SK-N-MC (cell line): Measurements from ENCODE around the gene SYNPO2.
"Not testable (repeated sequence)": the region's sequence is repeated elsewhere in the genome, so short reads cannot be mapped to it uniquely, and the experiment has no call there.

Experiments used
- DNase-seq: peaks from one replicate; pipeline ENCODE4 v3.0.0-alpha.2; 2011; ENCODE audit warnings: low read depth, low spot score
- H3K27ac ChIP-seq: fragments of 200-600 bp; sonication (generic); 2 replicates; pipeline ENCODE4 v1.5.1; 2016; ENCODE audit warnings: mixed run types
- H3K36me3 ChIP-seq: fragments of 200-600 bp; sonication (generic); 2 replicates; pipeline ENCODE4 v1.6.1; 2017; ENCODE audit warnings: antibody characterized with exemption, low read length, mixed read lengths; ENCODE audit not compliant: insufficient read depth
- H3K4me3 ChIP-seq: fragments of 200-600 bp; sonication (generic); 2 replicates; pipeline ENCODE4 v1.5.1; 2016
- H3K9ac ChIP-seq: fragments of 200-600 bp; sonication (generic); 2 replicates; pipeline ENCODE4 v1.8.0; 2017; ENCODE audit warnings: mixed run types, mixed read lengths; ENCODE audit not compliant: insufficient read length
- H3K9me3 ChIP-seq: fragments of 200-600 bp; sonication (generic); 2 replicates; pipeline ENCODE4 v1.6.1; 2017; ENCODE audit warnings: low read depth, mild to moderate bottlenecking, antibody characterized with exemption, low read length, moderate library complexity, mixed read lengths
- EZH2 ChIP-seq: fragments of 200-600 bp; sonication (generic); IDR thresholded peaks from one replicate; pipeline ENCODE4 v1.6.1; 2017; ENCODE audit warnings: antibody characterized with exemption
- FOXP2 ChIP-seq: optimal IDR thresholded peaks from 2 replicates; pipeline ENCODE3; 2011; ENCODE audit warnings: mild to moderate bottlenecking, moderate library complexity; ENCODE audit not compliant: insufficient read depth; ENCODE audit errors: extremely low read length, control extremely low read depth
- POLR2AphosphoS5 ChIP-seq: IDR thresholded peaks from 2 replicates; pipeline ENCODE4 v1.6.1; 2012; ENCODE audit warnings: mild to moderate bottlenecking, low read depth, low read length, borderline replicate concordance

SYNPO2 gene

DNA sequence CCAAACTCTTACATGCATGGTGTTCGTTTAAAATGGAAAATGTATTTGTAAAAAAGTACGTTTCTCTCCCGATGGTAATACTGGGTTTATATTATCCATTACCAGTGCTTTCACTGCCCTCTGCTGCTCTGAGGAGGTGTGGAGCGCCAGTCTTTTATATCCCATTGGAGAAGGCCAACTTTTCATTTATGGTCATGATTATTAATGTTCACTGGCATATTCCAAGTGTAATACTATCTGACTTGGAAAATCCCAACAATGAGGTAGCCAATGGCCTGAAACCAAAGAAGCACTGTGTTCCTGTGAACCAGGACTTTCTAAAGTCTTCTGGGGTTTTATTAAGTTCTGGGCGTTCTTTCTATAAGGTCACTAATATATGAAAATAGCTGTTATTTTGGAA, 80.7 kb downstream of the SYNPO2 start:
- Histone ChIP-seq H3K4me3 (no peak overlapping the region), H3K9ac (no peak overlapping the region), H3K36me3 (no peaks in the 10 kb centered on the region), H3K27ac (no peak overlapping the region), H3K9me3 (no peaks in the 10 kb centered on the region)
- DNase-seq = no peak
- no peak for TF ChIP-seq POLR2AphosphoS5
- no peak for TF ChIP-seq EZH2
- no peak for TF ChIP-seq FOXP2

DNA sequence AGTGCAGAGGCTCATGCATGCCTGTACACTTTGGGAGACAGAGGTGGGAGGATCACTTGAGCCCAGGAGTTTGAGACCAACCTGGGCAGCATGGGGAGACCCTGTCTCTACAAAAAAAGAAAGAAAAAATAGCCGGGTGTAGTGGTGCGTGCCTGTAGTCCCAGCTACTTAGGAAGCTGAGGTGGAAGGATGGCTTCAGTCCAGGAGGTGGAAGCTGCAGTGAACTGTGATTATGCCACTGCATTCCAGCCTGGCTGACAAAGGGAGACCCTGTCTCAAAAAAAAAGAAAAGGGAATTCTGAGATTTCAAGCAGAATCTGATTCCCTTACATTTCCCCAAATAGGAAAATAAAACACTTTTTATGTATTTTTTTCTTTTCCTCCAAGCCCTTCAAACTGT, 83.5 kb downstream of the SYNPO2 start:
- no peak for DNase-seq
- no peak overlapping the region for H3K4me3 ChIP-seq
- no peak overlapping the region for H3K27ac ChIP-seq
- H3K9me3 ChIP-seq = no peaks in the 10 kb centered on the region
- H3K36me3 ChIP-seq = no peaks in the 10 kb centered on the region
- TF ChIP-seq EZH2 (no peak), POLR2AphosphoS5 (no peak), FOXP2 (no peak)
- no peak overlapping the region for H3K9ac ChIP-seq

DNA sequence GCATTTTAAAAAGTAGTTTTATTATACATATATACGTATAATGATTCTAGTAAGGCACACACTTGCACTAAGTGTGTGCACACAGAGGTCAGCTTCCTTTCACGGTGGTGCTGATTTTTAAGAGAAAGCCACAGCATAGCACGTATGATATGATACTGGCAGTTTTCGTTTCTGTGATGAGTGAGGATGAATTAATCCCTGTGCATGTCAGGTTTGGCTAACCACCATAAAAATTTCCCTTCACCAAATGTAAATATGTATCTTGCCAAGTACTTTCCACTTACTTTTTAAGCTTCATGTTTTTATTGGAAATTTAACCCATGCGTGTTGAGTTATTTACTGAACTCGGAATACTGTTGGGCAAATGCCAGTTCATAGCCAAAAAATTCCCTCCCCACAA, 84.6 kb downstream of the SYNPO2 start:
- TF ChIP-seq EZH2 = no peak
- no peak for TF ChIP-seq POLR2AphosphoS5
- TF ChIP-seq FOXP2 = no peak
- no peak overlapping the region for H3K27ac ChIP-seq

DNA sequence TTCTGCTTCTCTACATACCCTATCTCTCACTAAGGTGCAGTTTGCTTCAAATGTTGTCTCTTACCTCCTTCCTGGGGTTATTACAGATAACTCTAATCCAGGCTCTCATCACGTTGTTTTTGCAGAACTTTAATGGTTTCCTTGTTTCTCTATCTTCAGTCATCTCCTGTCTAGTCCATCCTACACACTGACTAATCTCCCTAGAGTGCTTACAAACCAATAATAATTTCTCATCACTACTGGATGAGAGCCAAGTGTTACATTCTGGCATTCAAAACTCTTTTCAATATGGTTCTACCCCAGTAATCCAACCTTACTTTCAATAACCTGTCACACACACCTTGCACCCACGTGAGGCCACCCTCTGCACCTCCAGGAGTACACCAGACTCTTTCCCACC, 86.1 kb downstream of the SYNPO2 start:
- no peaks in the 10 kb centered on the region for H3K36me3 ChIP-seq
- no peak overlapping the region for H3K4me3 ChIP-seq
- TF ChIP-seq EZH2 (no peak), FOXP2 (no peak), POLR2AphosphoS5 (no peak)
- no peak overlapping the region for H3K9ac ChIP-seq
- no peak overlapping the region for H3K27ac ChIP-seq
- DNase-seq = no peak
- H3K9me3 ChIP-seq = no peaks in the 10 kb centered on the region

More for the DNA sequence above, 84.6 kb downstream of the SYNPO2 start:
- H3K9me3 ChIP-seq = no peaks in the 10 kb centered on the region
- H3K9ac ChIP-seq = no peak overlapping the region
- no peak overlapping the region for H3K4me3 ChIP-seq
- H3K36me3 ChIP-seq = no peaks in the 10 kb centered on the region
- DNase-seq = no peak

DNA sequence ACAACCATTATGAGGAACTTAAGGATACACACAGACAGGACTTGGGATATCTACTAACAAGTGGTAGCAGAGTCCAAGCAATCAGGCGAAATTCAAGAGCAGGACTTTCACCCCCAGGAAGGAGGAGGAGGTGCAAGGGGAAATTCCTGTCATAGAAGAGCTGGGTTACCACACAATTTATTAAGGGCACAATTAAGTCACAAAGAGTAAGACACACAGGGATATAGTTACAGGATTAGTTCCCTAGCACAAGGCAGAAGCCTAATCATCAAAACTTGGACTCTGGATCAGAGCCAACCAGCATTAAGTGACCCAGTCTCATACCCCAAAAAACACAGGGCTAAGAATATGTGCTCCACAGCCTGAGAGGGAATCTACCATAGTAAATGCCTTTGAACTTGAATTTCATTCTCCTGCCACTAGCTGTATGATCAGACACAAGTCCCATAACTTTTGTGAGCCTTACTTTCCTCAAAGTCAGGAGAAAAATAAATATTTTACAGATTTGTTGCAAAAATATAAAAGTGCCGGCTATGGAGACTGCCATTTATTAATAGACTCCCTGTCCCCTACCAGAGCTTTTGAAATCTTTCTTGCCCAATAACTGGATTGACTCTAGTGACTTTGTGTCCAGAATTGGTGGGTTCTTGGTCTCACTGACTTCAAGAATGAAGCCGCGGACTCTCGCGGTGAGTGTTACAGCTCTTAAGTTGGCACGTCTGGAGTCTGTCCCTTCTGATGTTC, 87.0 kb downstream of the SYNPO2 start:
- Histone ChIP-seq H3K27ac (no peak overlapping the region), H3K9me3 (no peaks in the 10 kb centered on the region), H3K9ac (no peak overlapping the region), H3K36me3 (no peaks in the 10 kb centered on the region), H3K4me3 (no peak overlapping the region)
- TF ChIP-seq FOXP2 (no peak), POLR2AphosphoS5 (no peak), EZH2 (no peak)
- DNase-seq = no peak

DNA sequence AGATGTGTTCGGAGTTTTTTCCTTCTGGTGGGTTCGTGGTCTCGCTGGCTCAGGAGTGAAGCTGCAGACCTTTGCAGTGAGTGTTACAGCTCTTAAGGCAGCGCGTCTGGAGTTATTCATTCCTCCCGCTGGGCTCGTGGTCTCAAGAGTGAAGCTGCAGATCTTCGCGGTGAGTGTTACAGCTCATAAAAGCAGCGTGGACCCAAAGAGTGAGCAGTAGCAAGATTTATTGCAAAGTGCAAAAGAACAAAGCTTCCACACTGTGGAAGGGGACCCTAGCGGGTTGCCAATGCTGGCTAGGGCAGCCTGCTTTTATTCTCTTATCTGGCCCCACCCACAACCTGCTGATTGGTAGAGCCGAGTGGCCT, 87.5 kb downstream of the SYNPO2 start:
- DNase-seq, H3K4me3 ChIP-seq, H3K36me3 ChIP-seq, H3K9me3 ChIP-seq, H3K27ac ChIP-seq, H3K9ac ChIP-seq: not testable (repeated sequence)

DNA sequence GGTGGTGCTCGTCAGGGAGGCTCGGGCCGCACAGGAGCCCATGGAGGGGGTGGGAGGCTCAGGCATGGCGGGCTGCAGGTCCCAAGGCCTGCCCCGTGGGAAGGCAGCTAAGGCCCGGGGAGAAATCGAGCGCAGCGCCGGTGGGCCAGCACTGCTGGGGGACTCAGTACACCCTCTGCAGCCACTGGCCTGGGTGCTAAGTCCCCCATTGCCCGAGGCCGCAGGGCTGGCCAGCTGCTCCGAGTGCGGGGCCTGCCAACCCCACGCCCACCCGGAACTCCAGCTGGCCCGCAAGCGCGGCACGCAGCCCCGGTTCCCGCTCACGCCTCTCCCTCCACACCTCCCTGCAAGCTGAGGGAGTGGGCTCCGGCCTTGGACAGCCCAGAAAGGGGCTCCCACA, 88.4 kb downstream of the SYNPO2 start:
- H3K9ac ChIP-seq, H3K9me3 ChIP-seq, H3K27ac ChIP-seq, DNase-seq, H3K4me3 ChIP-seq, H3K36me3 ChIP-seq: not testable (repeated sequence)

DNA sequence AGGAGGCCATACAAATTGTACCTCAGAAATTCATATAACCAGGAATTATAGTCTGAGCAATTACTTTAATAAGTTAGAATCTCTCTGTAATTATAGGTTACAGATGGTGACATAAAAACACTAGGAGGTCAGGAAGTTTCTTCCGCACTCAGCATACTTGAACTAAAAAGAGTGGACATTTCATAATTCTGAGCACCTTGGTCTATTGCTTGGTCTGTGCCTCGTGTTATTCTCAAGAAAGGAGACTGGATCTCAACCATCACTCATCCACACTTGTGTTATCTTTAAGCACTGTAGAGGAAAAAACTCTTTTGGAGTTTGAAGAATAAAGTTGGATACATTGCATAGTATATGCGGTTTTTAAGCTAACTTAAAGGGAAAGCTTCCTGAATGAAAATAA, 91.1 kb downstream of the SYNPO2 start:
- H3K9me3 ChIP-seq = no peaks in the 10 kb centered on the region
- no peak for TF ChIP-seq EZH2
- no peak for TF ChIP-seq FOXP2
- no peak for TF ChIP-seq POLR2AphosphoS5
- H3K36me3 ChIP-seq = no peaks in the 10 kb centered on the region
- no peak for DNase-seq
- H3K4me3 ChIP-seq = no peak overlapping the region
- no peak overlapping the region for H3K27ac ChIP-seq
- H3K9ac ChIP-seq = no peak overlapping the region

DNA sequence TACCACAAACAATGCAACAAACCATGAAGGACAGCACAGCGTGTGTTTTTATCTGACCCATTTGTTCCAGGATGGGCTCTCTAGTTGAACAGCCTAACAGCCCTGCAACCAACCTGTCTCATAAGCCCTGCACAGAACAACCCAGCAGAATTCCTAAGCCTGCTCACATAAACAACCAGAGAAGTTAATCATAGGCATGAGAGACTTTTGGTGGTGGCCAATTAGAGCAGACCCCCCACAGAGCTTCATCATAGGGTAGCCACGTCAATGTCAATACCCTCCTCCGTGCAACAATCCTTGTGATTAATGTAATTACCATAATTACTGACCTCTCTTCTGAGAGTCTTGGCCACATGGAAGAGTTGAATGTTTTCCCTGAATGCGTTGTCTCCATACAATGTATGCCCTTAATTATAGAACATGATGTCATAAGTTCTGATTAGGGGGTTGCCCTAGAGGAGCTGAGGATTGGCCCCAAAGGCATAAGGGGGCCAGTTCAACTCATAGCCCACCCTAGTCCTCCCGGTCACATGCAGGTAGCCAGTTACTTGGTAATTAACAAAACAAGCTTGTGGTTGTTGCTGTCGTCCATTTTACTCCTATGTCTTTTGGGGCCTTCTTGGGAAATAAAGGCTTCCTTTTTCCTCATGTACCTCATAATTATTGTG, 92.7 kb downstream of the SYNPO2 start:
- TF ChIP-seq EZH2 (no peak), POLR2AphosphoS5 (no peak), FOXP2 (no peak)
- no peak overlapping the region for H3K9ac ChIP-seq
- no peak overlapping the region for H3K4me3 ChIP-seq
- no peaks in the 10 kb centered on the region for H3K36me3 ChIP-seq
- no peaks in the 10 kb centered on the region for H3K9me3 ChIP-seq
- DNase-seq = no peak
- H3K27ac ChIP-seq = no peak overlapping the region
